Activated CD8-positive, alpha-beta memory T cell treated with anti-CD3 and anti-CD28 coated beads, Interleukin-2, amount 50 U/mL, for 48 hours (primary cell): Measurements from ENCODE around the gene CLEC9A.

ENCODE experiments used
- DNase-seq: peaks from one replicate; pipeline ENCODE4 v3.0.0-alpha.2; 2020

CLEC9A gene

GRCh38 chr12:10067942-10068341 is 37.5 kb downstream of the CLEC9A start:
- DNase-seq, result no peak

DNA sequence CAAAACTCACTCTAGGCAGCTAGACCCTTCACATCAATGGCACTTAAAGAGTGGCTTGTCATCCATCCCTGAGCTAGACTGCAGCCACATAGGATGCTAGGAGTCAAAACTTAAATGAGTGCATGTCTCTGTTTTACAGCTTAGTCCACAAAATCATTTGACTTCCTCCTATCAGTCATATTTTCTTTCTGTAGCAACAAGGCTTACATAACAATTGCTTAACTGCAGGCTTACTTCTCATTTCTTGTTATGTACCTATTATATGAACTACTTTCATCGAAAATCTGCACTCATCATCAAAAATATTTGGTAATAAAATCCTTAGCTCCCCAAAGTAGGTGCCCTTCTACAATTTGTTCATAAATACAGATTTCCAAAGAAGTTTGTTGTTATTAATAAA is 38.2 kb downstream of the CLEC9A start:
- DNase-seq, result no peak

- DNase-seq, result no peak
Measured at GRCh38 chr12:10069099-10069498, 38.6 kb downstream of the CLEC9A start.

DNA sequence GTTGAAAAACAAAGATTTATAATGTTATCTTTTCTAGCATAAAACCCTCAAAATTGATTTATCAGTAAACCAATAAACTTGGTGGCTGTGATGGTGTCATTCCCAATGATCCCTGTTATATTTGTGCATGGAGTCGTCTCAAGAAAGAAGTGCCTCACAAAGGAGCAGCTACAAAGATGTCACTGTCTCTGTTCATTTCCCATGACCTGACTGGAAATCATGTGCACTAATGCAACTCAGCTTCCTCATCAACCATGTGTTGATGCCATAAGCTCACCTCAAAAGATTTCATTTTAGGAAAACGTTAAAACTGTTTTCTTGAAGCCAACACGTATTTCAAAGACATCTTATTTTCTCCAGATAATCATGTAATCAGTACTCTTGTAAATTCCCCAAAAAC is 39.5 kb downstream of the CLEC9A start:
- no peak for DNase-seq

GRCh38 chr12:10070380-10070779 is 39.9 kb downstream of the CLEC9A start:
- DNase-seq, result no peak

DNA sequence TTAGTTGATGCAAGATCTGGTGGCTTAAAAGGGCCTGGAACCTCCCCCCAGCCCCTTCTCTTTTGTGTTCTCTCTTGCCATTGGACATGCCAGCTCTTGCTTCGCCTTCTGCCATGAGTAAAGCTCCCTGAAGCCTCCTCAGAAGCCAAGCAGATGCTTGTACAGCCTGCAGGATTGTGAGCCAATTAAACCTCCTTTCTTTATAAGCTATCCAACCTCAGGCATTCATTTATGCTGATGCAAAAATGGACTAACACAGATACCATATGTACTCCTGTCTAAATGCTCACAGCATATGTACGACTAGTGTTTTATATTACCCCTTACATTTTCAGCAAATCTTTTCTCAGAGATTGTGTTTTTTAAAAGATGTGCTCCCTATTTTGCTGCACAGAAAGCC is 41.6 kb downstream of the CLEC9A start:
- DNase-seq, result no peak

- DNase-seq, result no peak
Measured at GRCh38 chr12:10073261-10073660, 42.8 kb downstream of the CLEC9A start.

- DNase-seq, result no peak
Measured at GRCh38 chr12:10075451-10075850, 45.0 kb downstream of the CLEC9A start.

- DNase-seq, result no peak
Measured at GRCh38 chr12:10082117-10082874, 51.8 kb downstream of the CLEC9A start.

GRCh38 chr12:10084733-10085132 is 54.3 kb downstream of the CLEC9A start:
- DNase-seq, result no peak

DNA sequence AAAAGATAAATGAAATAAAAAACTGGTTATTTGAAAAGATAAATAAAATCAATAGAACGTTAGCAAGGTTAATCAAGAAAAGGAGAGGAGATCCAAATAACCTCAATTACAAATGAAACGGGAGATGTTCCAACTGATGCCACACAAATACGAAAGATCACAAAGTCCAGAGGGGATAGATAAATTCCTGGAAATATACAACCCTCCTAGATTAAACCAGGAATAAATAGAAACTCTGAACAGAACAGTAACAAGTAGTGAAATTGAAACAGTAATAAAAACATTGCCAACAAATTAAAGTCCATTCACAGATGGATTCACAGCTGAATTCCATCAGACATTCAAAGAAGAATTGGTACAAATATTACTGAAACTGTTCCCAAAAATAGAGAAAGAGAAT is 55.9 kb downstream of the CLEC9A start:
- no peak for DNase-seq

DNA sequence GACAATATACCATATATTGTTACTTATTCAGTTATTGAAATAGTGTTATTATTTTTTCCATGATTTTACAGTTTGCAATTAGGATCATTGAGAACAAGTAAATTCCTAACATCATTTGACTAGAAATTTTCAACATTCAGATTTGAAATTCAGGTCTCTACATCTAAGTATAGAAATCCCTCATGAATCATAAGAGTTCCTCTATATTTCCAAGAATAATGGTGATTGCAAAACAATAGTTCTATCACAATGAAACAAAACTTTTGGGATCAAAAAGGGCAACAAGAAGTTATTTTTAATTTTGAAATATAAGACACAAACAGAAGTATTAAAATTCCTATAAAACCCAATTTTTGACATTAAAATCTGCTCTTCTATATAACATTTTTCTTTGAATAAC is 57.5 kb downstream of the CLEC9A start:
- no peak for DNase-seq

GRCh38 chr12:10088955-10089900 is 58.7 kb downstream of the CLEC9A start:
- DNase-seq, result no peak

GRCh38 chr12:10094646-10095395 is 64.3 kb downstream of the CLEC9A start:
- no peak for DNase-seq

GRCh38 chr12:10095971-10096370 is 65.5 kb downstream of the CLEC9A start:
- no peak for DNase-seq

DNA sequence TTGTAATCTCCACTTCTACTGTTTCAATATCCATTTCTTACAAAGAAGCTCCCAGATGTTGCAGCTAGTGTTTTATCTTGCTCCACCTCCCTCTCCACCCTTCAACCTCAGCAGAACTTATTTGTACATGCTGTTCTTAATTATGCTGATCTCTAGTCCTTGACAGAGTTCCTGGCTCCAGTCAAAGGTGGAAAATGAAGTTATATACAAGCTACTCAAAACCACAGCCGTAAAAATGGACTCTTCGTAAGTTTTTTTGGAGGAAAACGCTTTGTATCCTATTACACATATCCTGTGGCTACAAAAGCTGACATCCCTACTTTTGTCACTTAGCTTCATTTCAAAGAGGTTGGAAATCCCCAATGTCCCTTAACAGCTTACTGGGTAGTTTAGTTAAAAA is 67.0 kb downstream of the CLEC9A start:
- DNase-seq, result no peak

- DNase-seq, result no peak
Measured at GRCh38 chr12:10098791-10099190, 68.3 kb downstream of the CLEC9A start, which contains the start of gene CLEC1A. TSS of gene CLEC1A (minus strand) at chr12:10098985. CDS start at chr12:10098922, 63 bp downstream.

DNA sequence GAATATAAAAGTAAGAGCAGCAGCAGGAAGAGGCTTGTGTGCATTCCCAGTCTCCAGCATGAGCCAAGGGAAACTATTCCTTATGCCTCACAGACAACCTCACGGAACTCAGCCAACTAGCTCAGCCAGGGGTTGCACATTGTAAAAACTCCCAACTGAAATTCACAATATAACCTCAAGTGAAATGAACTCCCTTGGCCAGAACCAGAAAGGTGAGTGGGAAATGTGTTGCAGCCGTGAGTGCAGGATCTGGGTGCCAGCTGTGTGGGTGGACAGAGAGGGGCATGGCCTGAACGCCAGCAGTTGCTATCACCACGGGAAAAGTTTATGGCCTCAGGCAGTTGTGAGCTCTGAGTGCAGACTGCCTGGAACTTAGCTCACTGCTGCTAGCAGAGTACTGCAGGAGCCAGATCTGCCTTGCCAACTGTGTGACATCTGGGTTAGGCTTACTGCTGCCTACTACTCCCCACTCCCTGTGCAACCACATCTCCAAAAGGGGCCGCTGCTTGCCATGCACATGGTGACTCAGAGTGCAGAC is 70.6 kb downstream of the CLEC9A start:
- no peak for DNase-seq

GRCh38 chr12:10101648-10102220 is 71.3 kb downstream of the CLEC9A start:
- DNase-seq, result no peak

DNA sequence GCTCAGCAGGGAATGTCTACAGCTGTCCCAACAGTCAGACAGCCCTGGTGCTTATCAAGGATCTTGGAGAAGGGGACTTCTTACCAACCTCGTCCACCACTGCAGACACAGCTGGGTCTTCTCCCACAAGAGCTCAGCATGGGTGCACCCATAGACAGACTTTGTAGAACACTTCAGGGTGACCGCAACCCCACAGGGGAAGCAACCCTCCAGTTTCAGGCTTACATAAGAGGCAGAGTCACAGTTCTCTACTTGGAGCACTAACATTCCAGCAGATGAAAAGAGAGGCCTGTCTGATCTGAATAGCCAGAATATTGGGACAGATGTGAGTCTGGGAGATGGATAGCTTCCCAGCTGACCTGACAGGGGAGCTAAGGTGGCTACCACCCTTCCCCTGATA is 71.8 kb downstream of the CLEC9A start:
- no peak for DNase-seq

DNA sequence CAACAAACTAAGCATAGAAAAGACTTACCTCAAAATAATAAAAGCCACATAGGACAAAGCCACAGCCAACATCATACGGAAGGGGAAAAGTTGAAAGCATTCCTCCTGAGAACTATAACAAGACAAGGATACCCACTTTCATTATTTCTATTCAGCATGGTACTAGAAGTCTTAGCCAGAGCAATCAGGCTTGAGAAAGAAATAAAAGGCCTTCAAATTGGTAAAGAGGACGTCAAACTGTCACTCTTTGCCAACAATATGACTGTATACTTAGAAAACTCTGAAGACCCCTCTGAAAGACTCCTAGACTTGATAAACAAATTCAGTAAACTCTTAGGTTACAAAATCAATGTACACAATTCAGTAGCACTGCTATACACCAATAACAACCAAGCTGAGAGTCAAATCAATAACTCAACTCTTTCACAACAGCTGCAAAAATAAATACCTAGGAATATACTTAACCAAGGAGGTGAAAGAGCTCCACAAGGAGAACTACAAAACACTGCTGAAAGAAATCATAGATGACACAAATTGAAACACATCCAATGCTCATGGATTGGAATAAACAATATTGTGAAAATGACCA is 79.9 kb downstream of the CLEC9A start:
- DNase-seq, result no peak

DNA sequence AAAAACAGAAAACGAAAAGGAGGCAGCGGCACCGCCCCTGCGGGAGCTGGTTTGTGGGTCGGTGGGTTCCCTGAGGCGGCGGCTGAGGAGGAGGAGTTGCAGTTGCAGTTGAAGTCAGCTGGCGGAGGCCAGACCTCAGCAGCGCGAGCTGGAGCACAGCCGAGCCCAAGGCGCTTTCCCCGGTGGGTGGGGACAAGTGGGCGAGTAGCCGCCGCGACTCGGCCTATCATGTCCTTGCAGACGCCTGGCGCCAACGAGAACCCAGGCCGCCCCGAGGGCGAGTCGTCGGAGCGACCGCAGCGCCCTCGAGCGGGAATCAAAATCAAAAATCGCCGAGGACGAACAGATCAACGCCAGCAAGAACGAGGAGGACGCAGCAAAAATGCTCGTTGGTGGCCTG is 81.0 kb downstream of the CLEC9A start:
- DNase-seq, result no peak
